ENCODE data around the gene ULK2.

ULK2 gene

DNA sequence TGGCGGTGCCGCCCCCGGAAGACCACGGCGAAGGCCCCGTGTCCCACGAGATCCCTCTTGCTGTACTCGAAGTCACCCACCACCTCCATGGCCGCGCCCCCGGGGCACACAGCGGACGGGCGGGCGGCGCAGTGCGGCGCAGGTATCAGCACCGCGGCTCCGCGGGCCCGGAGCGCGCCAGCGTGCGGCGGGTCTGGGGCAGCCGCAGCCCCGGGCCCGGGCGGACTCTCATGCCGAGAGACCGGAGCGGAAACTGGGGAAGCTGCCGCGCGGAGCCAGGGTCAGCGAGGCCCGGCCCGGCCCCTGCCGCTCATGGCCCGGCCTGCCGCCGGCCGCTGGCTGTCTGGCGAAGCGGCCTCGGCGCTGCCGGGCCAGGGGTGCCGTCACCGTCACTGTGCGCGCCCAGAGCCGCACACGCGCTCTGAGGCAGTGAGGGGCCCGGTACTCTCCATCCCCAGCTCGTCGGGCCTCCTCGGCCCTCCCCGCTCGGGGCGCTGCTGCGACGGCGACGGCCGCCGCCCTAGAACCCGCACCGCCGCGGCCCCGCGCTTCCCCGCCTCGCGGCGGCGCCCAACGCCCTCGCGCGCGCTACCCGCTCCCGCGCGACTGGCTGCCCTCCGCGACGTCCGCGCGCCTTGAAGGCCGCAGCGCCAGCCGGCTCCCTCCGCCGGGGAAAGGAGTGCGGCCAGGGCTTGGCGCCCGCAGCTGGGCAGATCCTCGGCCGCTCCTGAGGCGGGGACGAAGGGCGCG, at the start of gene ULK2 (continued):
- TF ChIP-seq ZBTB11 (tag by site-specific recombination; conservative IDR thresholded peaks at IDR 0.05; ENCODE audit: low read depth) = 0 out of 2 replicates have a peak, but pooled peaks have one; percentile 4

- TF ChIP-seq, protein P1, sequence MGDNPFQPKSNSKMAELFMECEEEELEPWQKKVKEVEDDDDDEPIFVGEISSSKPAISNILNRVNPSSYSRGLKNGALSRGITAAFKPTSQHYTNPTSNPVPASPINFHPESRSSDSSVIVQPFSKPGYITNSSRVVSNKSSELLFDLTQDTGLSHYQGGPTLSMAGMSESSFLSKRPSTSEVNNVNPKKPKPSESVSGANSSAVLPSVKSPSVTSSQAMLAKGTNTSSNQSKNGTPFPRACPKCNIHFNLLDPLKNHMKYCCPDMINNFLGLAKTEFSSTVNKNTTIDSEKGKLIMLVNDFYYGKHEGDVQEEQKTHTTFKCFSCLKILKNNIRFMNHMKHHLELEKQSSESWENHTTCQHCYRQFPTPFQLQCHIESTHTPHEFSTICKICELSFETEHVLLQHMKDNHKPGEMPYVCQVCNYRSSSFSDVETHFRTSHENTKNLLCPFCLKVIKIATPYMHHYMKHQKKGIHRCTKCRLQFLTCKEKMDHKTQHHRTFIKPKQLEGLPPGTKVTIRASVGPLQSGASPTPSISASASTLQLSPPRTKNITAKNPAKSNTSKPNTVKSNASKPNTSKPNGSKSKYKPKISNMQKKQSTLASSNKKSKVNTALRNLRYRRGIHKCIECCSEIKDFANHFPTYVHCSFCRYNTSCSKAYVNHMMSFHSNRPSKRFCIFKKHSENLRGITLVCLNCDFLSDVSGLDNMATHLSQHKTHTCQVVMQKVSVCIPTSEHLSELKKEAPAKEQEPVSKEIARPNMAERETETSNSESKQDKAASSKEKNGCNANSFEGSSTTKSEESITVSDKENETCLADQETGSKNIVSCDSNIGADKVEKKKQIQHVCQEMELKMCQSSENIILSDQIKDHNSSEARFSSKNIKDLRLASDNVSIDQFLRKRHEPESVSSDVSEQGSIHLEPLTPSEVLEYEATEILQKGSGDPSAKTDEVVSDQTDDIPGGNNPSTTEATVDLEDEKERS (tag by site-specific recombination; IDR thresholded peaks at IDR 0.05) = no peak
- TF ChIP-seq ZNF544 (tag by site-specific recombination; IDR thresholded peaks at IDR 0.05) (no peak), ZNF138 (tag by site-specific recombination; IDR thresholded peaks at IDR 0.05; ENCODE audit: borderline replicate concordance) (no peak), ZNF571 (tag by site-specific recombination; IDR thresholded peaks at IDR 0.05) (no peak), TSHZ1 (tag by site-specific recombination; IDR thresholded peaks at IDR 0.05; ENCODE audit: borderline replicate concordance) (no peak), ZNF10 (tag by site-specific recombination; IDR thresholded peaks at IDR 0.05) (no peak), BCL11A (tag by site-specific recombination; IDR thresholded peaks at IDR 0.05; ENCODE audit: low read depth) (no peak), ZNF18 (tag by site-specific recombination; IDR thresholded peaks at IDR 0.05) (no peak), ZNF169 (tag by site-specific recombination; IDR thresholded peaks at IDR 0.05) (no peak), ZNF354C (tag by site-specific recombination; IDR thresholded peaks at IDR 0.05; ENCODE audit: borderline replicate concordance, low read depth) (no peak), HOXA7 (CRISPR knock-in tag; IDR thresholded peaks at IDR 0.05; ENCODE audit: borderline replicate concordance) (no peak), AEBP2 (tag by site-specific recombination; IDR thresholded peaks at IDR 0.05; ENCODE audit: borderline replicate concordance) (no peak), ZNF394 (tag by site-specific recombination; IDR thresholded peaks at IDR 0.05; ENCODE audit: borderline replicate concordance) (no peak)
- TF ChIP-seq, protein P2, sequence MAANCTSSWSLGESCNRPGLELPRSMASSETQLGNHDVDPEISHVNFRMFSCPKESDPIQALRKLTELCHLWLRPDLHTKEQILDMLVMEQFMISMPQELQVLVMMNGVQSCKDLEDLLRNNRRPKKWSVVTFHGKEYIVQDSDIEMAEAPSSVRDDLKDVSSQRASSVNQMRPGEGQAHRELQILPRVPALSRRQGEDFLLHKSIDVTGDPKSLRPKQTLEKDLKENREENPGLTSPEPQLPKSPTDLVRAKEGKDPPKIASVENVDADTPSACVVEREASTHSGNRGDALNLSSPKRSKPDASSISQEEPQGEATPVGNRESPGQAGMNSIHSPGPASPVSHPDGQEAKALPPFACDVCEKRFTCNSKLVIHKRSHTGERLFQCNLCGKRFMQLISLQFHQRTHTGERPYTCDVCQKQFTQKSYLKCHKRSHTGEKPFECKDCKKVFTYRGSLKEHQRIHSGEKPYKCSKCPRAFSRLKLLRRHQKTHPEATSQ (tag by site-specific recombination; IDR thresholded peaks at IDR 0.05) = no peak
- H3K4me3 ChIP-seq (ENCODE audit: low read depth, low read length) = no peak overlapping the region
- H3K36me3 ChIP-seq (ENCODE audit: control insufficient read depth in 2 of 2, insufficient read depth in 1 of 2, low read length in 2 of 2) = peaks cover 79 to 86% of the 10 kb centered on the region in 2 experiments
- ChIA-PET POLR2A (no interaction called here), CTCF (interaction anchor here (0.8 to 1.3 kb wide), 2 partner anchors 11 to 107 kb away, joined by 3 read pairs; no protein-coding TSS in a partner anchor)
- no peaks in the 10 kb centered on the region for H3K9me3 ChIP-seq (ENCODE audit: control insufficient read depth, insufficient read depth, low read depth, low read length)
- H3K4me1 ChIP-seq (ENCODE audit: control insufficient read depth, insufficient read depth, low read length) = no peaks in the 10 kb centered on the region
- no peak overlapping the region for H3K27ac ChIP-seq (ENCODE audit: extremely low read depth, low read depth, low read length)
These were observed 47.7 kb upstream of the ULK2 start for GRCh38 chr17:19915245-19915978.
